ENCODE results near the gene AFM. TPM values are rescaled to one million over a fixed set of nuclear protein-coding genes. Genes with fewer than 3 reads are reported as not detected.
A peak's percentile ranks its signal among the peaks of the same experiment; 100 is the strongest.

Gene AFM
- total and polyA plus RNA-seq, 2 of the 13 experiments (the other 11 are each of a cell fraction or from before 2014, with no cell fraction given) = 0.13 to 1.8 TPM

DNA sequence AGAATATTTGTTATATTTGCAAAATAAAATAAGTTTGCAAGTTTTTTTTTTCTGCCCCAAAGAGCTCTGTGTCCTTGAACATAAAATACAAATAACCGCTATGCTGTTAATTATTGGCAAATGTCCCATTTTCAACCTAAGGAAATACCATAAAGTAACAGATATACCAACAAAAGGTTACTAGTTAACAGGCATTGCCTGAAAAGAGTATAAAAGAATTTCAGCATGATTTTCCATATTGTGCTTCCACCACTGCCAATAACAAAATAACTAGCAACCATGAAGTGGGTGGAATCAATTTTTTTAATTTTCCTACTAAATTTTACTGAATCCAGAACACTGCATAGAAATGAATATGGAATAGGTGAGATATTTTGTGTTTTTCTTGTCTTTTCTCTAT lies 45.6 kb upstream of the AFM start, which contains the start of gene AFP (continued):
- TF ChIP-seq, protein P1, sequence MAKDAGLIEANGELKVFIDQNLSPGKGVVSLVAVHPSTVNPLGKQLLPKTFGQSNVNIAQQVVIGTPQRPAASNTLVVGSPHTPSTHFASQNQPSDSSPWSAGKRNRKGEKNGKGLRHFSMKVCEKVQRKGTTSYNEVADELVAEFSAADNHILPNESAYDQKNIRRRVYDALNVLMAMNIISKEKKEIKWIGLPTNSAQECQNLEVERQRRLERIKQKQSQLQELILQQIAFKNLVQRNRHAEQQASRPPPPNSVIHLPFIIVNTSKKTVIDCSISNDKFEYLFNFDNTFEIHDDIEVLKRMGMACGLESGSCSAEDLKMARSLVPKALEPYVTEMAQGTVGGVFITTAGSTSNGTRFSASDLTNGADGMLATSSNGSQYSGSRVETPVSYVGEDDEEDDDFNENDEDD (CRISPR knock-in tag; IDR thresholded peaks at IDR 0.05; ENCODE audit: borderline replicate concordance) = no peak
- TF ChIP-seq, protein P2, sequence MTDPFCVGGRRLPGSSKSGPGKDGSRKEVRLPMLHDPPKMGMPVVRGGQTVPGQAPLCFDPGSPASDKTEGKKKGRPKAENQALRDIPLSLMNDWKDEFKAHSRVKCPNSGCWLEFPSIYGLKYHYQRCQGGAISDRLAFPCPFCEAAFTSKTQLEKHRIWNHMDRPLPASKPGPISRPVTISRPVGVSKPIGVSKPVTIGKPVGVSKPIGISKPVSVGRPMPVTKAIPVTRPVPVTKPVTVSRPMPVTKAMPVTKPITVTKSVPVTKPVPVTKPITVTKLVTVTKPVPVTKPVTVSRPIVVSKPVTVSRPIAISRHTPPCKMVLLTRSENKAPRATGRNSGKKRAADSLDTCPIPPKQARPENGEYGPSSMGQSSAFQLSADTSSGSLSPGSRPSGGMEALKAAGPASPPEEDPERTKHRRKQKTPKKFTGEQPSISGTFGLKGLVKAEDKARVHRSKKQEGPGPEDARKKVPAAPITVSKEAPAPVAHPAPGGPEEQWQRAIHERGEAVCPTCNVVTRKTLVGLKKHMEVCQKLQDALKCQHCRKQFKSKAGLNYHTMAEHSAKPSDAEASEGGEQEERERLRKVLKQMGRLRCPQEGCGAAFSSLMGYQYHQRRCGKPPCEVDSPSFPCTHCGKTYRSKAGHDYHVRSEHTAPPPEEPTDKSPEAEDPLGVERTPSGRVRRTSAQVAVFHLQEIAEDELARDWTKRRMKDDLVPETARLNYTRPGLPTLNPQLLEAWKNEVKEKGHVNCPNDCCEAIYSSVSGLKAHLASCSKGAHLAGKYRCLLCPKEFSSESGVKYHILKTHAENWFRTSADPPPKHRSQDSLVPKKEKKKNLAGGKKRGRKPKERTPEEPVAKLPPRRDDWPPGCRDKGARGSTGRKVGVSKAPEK (CRISPR knock-in tag; IDR thresholded peaks at IDR 0.05; ENCODE audit: borderline replicate concordance) = no peak
- TF ChIP-seq HNRNPL (IDR thresholded peaks at IDR 0.05; ENCODE audit: low read depth, low read length) (no peak), REPIN1 (CRISPR knock-in tag; IDR thresholded peaks at IDR 0.05; ENCODE audit: borderline replicate concordance, low read depth) (no peak), ZFYVE20 (CRISPR knock-in tag; IDR thresholded peaks at IDR 0.05; ENCODE audit: borderline replicate concordance, low read depth) (no peak), KLF11 (CRISPR knock-in tag; IDR thresholded peaks at IDR 0.05) (no peak), KDM4B (CRISPR knock-in tag; IDR thresholded peaks at IDR 0.05) (no peak), CREB1 (IDR thresholded peaks at IDR 0.05) (no peak), CREB1 (CRISPR knock-in tag; IDR thresholded peaks at IDR 0.05) (no peak), TBX2 (CRISPR knock-in tag; IDR thresholded peaks at IDR 0.05; ENCODE audit: borderline replicate concordance) (no peak), ZBTB7B (CRISPR knock-in tag; IDR thresholded peaks at IDR 0.05) (no peak), ZNF839 (CRISPR knock-in tag; IDR thresholded peaks at IDR 0.05; ENCODE audit: borderline replicate concordance) (no peak), CBX2 (IDR thresholded peaks at IDR 0.05; ENCODE audit: low read depth, low read length) (no peak), CBX2 (CRISPR knock-in tag; IDR thresholded peaks at IDR 0.05; ENCODE audit: low read depth) (no peak), POLR2AphosphoS5 (IDR thresholded peaks at IDR 0.05; ENCODE audit: low read depth, low read length) (peak; percentile 99), ZNF160 (CRISPR knock-in tag; IDR thresholded peaks at IDR 0.05) (no peak), ZNF138 (CRISPR knock-in tag; IDR thresholded peaks at IDR 0.05; ENCODE audit: low read depth) (no peak), BRCA1 (CRISPR knock-in tag; IDR thresholded peaks at IDR 0.05) (no peak)
- TF ChIP-seq, protein P3, sequence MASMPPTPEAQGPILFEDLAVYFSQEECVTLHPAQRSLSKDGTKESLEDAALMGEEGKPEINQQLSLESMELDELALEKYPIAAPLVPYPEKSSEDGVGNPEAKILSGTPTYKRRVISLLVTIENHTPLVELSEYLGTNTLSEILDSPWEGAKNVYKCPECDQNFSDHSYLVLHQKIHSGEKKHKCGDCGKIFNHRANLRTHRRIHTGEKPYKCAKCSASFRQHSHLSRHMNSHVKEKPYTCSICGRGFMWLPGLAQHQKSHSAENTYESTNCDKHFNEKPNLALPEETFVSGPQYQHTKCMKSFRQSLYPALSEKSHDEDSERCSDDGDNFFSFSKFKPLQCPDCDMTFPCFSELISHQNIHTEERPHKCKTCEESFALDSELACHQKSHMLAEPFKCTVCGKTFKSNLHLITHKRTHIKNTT (CRISPR knock-in tag; IDR thresholded peaks at IDR 0.05) = no peak
- TF ChIP-seq, protein P4, sequence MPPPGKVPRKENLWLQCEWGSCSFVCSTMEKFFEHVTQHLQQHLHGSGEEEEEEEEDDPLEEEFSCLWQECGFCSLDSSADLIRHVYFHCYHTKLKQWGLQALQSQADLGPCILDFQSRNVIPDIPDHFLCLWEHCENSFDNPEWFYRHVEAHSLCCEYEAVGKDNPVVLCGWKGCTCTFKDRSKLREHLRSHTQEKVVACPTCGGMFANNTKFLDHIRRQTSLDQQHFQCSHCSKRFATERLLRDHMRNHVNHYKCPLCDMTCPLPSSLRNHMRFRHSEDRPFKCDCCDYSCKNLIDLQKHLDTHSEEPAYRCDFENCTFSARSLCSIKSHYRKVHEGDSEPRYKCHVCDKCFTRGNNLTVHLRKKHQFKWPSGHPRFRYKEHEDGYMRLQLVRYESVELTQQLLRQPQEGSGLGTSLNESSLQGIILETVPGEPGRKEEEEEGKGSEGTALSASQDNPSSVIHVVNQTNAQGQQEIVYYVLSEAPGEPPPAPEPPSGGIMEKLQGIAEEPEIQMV (CRISPR knock-in tag; IDR thresholded peaks at IDR 0.05; ENCODE audit: low read depth) = no peak
- TF ChIP-seq, protein P5, sequence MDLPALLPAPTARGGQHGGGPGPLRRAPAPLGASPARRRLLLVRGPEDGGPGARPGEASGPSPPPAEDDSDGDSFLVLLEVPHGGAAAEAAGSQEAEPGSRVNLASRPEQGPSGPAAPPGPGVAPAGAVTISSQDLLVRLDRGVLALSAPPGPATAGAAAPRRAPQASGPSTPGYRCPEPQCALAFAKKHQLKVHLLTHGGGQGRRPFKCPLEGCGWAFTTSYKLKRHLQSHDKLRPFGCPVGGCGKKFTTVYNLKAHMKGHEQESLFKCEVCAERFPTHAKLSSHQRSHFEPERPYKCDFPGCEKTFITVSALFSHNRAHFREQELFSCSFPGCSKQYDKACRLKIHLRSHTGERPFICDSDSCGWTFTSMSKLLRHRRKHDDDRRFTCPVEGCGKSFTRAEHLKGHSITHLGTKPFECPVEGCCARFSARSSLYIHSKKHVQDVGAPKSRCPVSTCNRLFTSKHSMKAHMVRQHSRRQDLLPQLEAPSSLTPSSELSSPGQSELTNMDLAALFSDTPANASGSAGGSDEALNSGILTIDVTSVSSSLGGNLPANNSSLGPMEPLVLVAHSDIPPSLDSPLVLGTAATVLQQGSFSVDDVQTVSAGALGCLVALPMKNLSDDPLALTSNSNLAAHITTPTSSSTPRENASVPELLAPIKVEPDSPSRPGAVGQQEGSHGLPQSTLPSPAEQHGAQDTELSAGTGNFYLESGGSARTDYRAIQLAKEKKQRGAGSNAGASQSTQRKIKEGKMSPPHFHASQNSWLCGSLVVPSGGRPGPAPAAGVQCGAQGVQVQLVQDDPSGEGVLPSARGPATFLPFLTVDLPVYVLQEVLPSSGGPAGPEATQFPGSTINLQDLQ (CRISPR knock-in tag; IDR thresholded peaks at IDR 0.05) = no peak
- TF ChIP-seq, protein P6, sequence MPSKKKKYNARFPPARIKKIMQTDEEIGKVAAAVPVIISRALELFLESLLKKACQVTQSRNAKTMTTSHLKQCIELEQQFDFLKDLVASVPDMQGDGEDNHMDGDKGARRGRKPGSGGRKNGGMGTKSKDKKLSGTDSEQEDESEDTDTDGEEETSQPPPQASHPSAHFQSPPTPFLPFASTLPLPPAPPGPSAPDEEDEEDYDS (CRISPR knock-in tag; IDR thresholded peaks at IDR 0.05) = peak; percentile 92
